Measurements from ENCODE around the gene MIPOL1. TPM values are rescaled to one million over a fixed set of nuclear protein-coding genes. Genes with fewer than 3 reads are reported as not detected.

Gene MIPOL1
- total RNA-seq, 2 experiments from 2014 or later: not detected

DNA sequence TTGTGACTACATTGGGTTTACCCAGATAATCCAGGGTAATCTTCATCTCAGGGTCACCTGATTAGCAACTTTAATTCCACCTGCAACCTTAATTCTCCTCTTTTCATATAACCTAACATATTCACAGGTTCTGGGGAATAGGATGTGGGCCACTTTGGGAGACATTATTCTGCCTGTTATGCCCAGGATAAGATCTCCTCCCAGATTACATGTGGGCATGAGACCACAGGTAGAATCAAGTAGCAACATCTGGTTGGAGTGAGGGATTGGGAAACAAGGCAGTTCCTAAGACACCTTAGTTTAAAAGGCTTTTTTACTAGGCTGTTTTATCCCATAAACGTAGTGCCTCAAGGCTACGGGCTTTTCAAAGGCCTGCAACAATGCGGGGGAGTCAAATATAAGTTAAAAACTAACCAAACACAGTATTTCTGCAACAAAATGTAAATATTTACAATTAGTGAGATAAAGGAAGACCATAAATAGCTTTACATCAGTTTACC, 215.8 kb downstream of the MIPOL1 start:
- Histone ChIP-seq H3K4me1 (ENCODE audit: insufficient read depth, low read length, poor library complexity, severe bottlenecking) (no peaks in the 10 kb centered on the region), H2AFZ (ENCODE audit: low read length) (no peak overlapping the region), H3K36me3 (ENCODE audit: insufficient read depth, low read length) (no peaks in the 10 kb centered on the region), H3K9me2 (ENCODE audit: insufficient read depth, low read length) (no peaks in the 10 kb centered on the region), H4K20me1 (ENCODE audit: insufficient read depth, low read length) (no peaks in the 10 kb centered on the region), H3K79me2 (ENCODE audit: insufficient read depth, low read depth, low read length) (no peaks in the 10 kb centered on the region), H3K4me2 (ENCODE audit: low read length) (no peak overlapping the region), H3K27ac (ENCODE audit: low read depth, low read length, poor library complexity, severe bottlenecking) (no peak overlapping the region), H3K4me3 (ENCODE audit: low read depth, low read length, poor library complexity, severe bottlenecking) (no peak overlapping the region), H3K9me3 (ENCODE audit: low read length) (no peaks in the 10 kb centered on the region)
- BruUV-seq (replicated peaks): no TSS peak
- ChIA-PET CTCF (ENCODE audit: unreplicated experiment) (no interaction called here), POLR2A (no interaction called here)
- no peak for DNase-seq (ENCODE audit: low spot score)
- TF ChIP-seq EZH2phosphoT487 (IDR thresholded peaks at IDR 0.05; ENCODE audit: borderline replicate concordance, low read depth, low read length): no peak
- TF ChIP-seq, protein P1, sequence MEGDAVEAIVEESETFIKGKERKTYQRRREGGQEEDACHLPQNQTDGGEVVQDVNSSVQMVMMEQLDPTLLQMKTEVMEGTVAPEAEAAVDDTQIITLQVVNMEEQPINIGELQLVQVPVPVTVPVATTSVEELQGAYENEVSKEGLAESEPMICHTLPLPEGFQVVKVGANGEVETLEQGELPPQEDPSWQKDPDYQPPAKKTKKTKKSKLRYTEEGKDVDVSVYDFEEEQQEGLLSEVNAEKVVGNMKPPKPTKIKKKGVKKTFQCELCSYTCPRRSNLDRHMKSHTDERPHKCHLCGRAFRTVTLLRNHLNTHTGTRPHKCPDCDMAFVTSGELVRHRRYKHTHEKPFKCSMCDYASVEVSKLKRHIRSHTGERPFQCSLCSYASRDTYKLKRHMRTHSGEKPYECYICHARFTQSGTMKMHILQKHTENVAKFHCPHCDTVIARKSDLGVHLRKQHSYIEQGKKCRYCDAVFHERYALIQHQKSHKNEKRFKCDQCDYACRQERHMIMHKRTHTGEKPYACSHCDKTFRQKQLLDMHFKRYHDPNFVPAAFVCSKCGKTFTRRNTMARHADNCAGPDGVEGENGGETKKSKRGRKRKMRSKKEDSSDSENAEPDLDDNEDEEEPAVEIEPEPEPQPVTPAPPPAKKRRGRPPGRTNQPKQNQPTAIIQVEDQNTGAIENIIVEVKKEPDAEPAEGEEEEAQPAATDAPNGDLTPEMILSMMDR (conservative IDR thresholded peaks at IDR 0.05; ENCODE audit: low read length): no peak
- intact Hi-C loops (cut with micrococcal nuclease; ENCODE audit: unreplicated experiment): no loop called here

GRCh38 chr14:37416264-37416663, 218.5 kb downstream of the MIPOL1 start:
- DNase-seq (ENCODE audit: low spot score): no peak
- Histone ChIP-seq H3K9me3 (ENCODE audit: low read length) (no peaks in the 10 kb centered on the region), H3K4me2 (ENCODE audit: low read length) (no peak overlapping the region), H2AFZ (ENCODE audit: low read length) (no peak overlapping the region), H3K79me2 (ENCODE audit: insufficient read depth, low read depth, low read length) (no peaks in the 10 kb centered on the region), H3K4me1 (ENCODE audit: insufficient read depth, low read length, poor library complexity, severe bottlenecking) (no peaks in the 10 kb centered on the region), H3K27ac (ENCODE audit: low read depth, low read length, poor library complexity, severe bottlenecking) (no peak overlapping the region), H3K9me2 (ENCODE audit: insufficient read depth, low read length) (no peaks in the 10 kb centered on the region), H3K4me3 (ENCODE audit: low read depth, low read length, poor library complexity, severe bottlenecking) (no peak overlapping the region), H4K20me1 (ENCODE audit: insufficient read depth, low read length) (no peaks in the 10 kb centered on the region), H3K36me3 (ENCODE audit: insufficient read depth, low read length) (no peaks in the 10 kb centered on the region)
- ChIA-PET POLR2A (no interaction called here), CTCF (ENCODE audit: unreplicated experiment) (no interaction called here)
- no peak for TF ChIP-seq EZH2phosphoT487 (IDR thresholded peaks at IDR 0.05; ENCODE audit: borderline replicate concordance, low read depth, low read length)
- TF ChIP-seq, protein P1 (conservative IDR thresholded peaks at IDR 0.05; ENCODE audit: low read length): no peak
- intact Hi-C loops (cut with micrococcal nuclease; ENCODE audit: unreplicated experiment): no loop called here
- no TSS peak for BruUV-seq (replicated peaks)

- no peaks in the 10 kb centered on the region for H4K20me1 ChIP-seq (ENCODE audit: insufficient read depth, low read length)
- POLR2A ChIA-PET: interaction anchor here (0.6 kb wide), 1 partner anchor 135 kb away, joined by 3 read pairs; no protein-coding TSS in a partner anchor
- DNase-seq (ENCODE audit: low spot score): no peak
- H3K4me3 ChIP-seq (ENCODE audit: low read depth, low read length, poor library complexity, severe bottlenecking): no peak overlapping the region
- no peak for TF ChIP-seq EZH2phosphoT487 (IDR thresholded peaks at IDR 0.05; ENCODE audit: borderline replicate concordance, low read depth, low read length)
- TF ChIP-seq, protein P1 (conservative IDR thresholded peaks at IDR 0.05; ENCODE audit: low read length): no peak
- no peaks in the 10 kb centered on the region for H3K79me2 ChIP-seq (ENCODE audit: insufficient read depth, low read depth, low read length)
- H3K9me3 ChIP-seq (ENCODE audit: low read length): no peaks in the 10 kb centered on the region
- H3K4me1 ChIP-seq (ENCODE audit: insufficient read depth, low read length, poor library complexity, severe bottlenecking): no peaks in the 10 kb centered on the region
- H3K27ac ChIP-seq (ENCODE audit: low read depth, low read length, poor library complexity, severe bottlenecking): no peak overlapping the region
- H3K36me3 ChIP-seq (ENCODE audit: insufficient read depth, low read length): no peaks in the 10 kb centered on the region
- BruUV-seq (replicated peaks): no TSS peak
- H2AFZ ChIP-seq (ENCODE audit: low read length): no peak overlapping the region
- no peaks in the 10 kb centered on the region for H3K9me2 ChIP-seq (ENCODE audit: insufficient read depth, low read length)
- no peak overlapping the region for H3K4me2 ChIP-seq (ENCODE audit: low read length)
- intact Hi-C loops (cut with micrococcal nuclease; ENCODE audit: unreplicated experiment): no loop called here
- CTCF ChIA-PET (ENCODE audit: unreplicated experiment): no interaction called here
Observed at GRCh38 chr14:37417151-37417550, 219.4 kb downstream of the MIPOL1 start.
